Keratinocyte (primary cell): ENCODE measurements around the gene IFT88. TPM values are rescaled to one million over a fixed set of nuclear protein-coding genes. Genes with fewer than 3 reads are reported as not detected.

Source experiments
- DNase-seq: peaks from one replicate; pipeline ENCODE4 v3.0.0-alpha.2; 2011; ENCODE audit warnings: low read depth, missing footprints, low spot score
- FAIRE-seq: peaks from 2 replicates; lab custom pipeline; 2011; peaks lifted over from hg19 to GRCh38; lab: Jason Lieb, UNC
- H2AFZ ChIP-seq: 2 replicates; pipeline ENCODE4 v1.6.0; 2012; ENCODE audit warnings: low read length, control low read depth, inconsistent platforms; ENCODE audit not compliant: control insufficient read depth
- H3K27ac ChIP-seq: 2 replicates; pipeline ENCODE4 v1.5.1; 2011; ENCODE audit warnings: low read length; ENCODE audit not compliant: control insufficient read depth, insufficient read depth
- H3K27me3 ChIP-seq: 3 replicates; pipeline ENCODE4 v1.6.0; 2011; ENCODE audit warnings: low read length; ENCODE audit not compliant: control insufficient read depth, insufficient read depth; ENCODE audit errors: extremely low read depth
- H3K36me3 ChIP-seq, 2 experiments: 2 replicates in 1 of 2; 3 replicates in 1 of 2; pipeline ENCODE4 v1.5.1; 2011; ENCODE audit warnings: low read length in 2 of 2, mild to moderate bottlenecking in 1 of 2; ENCODE audit not compliant: control insufficient read depth in 2 of 2, insufficient read depth in 2 of 2; ENCODE audit errors: extremely low read depth in 1 of 2
- H3K4me1 ChIP-seq: 3 replicates; pipeline ENCODE4 v1.5.1; 2011; ENCODE audit warnings: low read length; ENCODE audit not compliant: control insufficient read depth, insufficient read depth; ENCODE audit errors: extremely low read depth
- H3K4me2 ChIP-seq: 3 replicates; pipeline ENCODE4 v1.6.0; 2011; ENCODE audit warnings: low read depth, low read length; ENCODE audit not compliant: control insufficient read depth, insufficient read depth; ENCODE audit errors: extremely low read depth
- H3K4me3 ChIP-seq, 3 experiments: fragments of 200-600 bp in 1 of 3; sonication (generic) in 1 of 3; 2 replicates in 2 of 3; 3 replicates in 1 of 3; pipeline ENCODE4 v1.5.1; 2011 to 2016; ENCODE audit warnings: low read length in 3 of 3, mild to moderate bottlenecking in 3 of 3, control low read depth in 2 of 3, inconsistent platforms in 1 of 3, low read depth in 1 of 3, mixed read lengths in 1 of 3, mixed run types in 1 of 3, moderate library complexity in 1 of 3; ENCODE audit not compliant: control insufficient read depth in 2 of 3, insufficient read depth in 2 of 3; ENCODE audit errors: extremely low read depth in 1 of 3
- H3K79me2 ChIP-seq: 2 replicates; pipeline ENCODE4 v1.6.0; 2012; ENCODE audit warnings: low read length; ENCODE audit not compliant: control insufficient read depth, insufficient read depth
- H3K9ac ChIP-seq: 3 replicates; pipeline ENCODE4 v1.6.0; 2011; ENCODE audit warnings: low read length; ENCODE audit not compliant: control insufficient read depth, insufficient read depth; ENCODE audit errors: extremely low read depth
- H3K9me1 ChIP-seq: 3 replicates; pipeline ENCODE4 v1.6.0; 2011; ENCODE audit warnings: low read length; ENCODE audit not compliant: control insufficient read depth, insufficient read depth; ENCODE audit errors: extremely low read depth
- H3K9me3 ChIP-seq: 2 replicates; pipeline ENCODE4 v1.5.1; 2012; ENCODE audit warnings: low read depth, low read length; ENCODE audit not compliant: control insufficient read depth
- H4K20me1 ChIP-seq: 3 replicates; pipeline ENCODE4 v1.6.0; 2011; ENCODE audit warnings: low read length; ENCODE audit not compliant: control insufficient read depth, insufficient read depth; ENCODE audit errors: extremely low read depth
- EZH2 ChIP-seq: IDR thresholded peaks from one replicate; pipeline ENCODE4 v1.6.1; 2012; ENCODE audit warnings: inconsistent platforms, mild to moderate bottlenecking, low read length, moderate library complexity
- dilution Hi-C: fragments of 300-500 bp; cut with MboI; formaldehyde crosslinking; loops from one replicate; pipeline ENCODE4 v1.7.0; 2020; ENCODE audit warnings: low sequenced_read_pairs; ENCODE audit not compliant: extremely low pct_ligation_motif_present
- polyA plus RNA-seq, 5 experiments: library from polyadenylated mRNA; depleted of rRNA in 3 of 5; stranded (reverse) in 3 of 5; stranded (forward) in 1 of 5; unstranded in 1 of 5; fragments of >200 nt; gene quantifications; 1 replicate in 1 of 5; 2 replicates in 3 of 5; 3 replicates in 1 of 5; pipeline versions ENCODE4 v1.2.1 to v1.2.3, GENCODE V29; 2011 to 2012; ENCODE audit warnings: missing spikeins in 2 of 5, low read depth in 1 of 5, low replicate concordance in 1 of 5
- small RNA-seq, 3 experiments: library from RNA; depleted of rRNA; stranded (forward); fragments of <200 nt; gene quantifications; one replicate each; pipeline ENCODE3, GENCODE V24; 2012; ENCODE audit warnings: low read depth in 3 of 3, low replicate concordance in 1 of 3; ENCODE audit not compliant: insufficient read length in 3 of 3
- TF ChIP-seq, protein P1 (sequence below), 3 experiments: IDR thresholded peaks in 1 of 3; conservative IDR thresholded peaks in 1 of 3; optimal IDR thresholded peaks in 1 of 3; 2 replicates in 2 of 3; 3 replicates in 1 of 3; pipeline versions ENCODE3 to v1.5.1; 2011; ENCODE audit warnings: low read length in 3 of 3, mild to moderate bottlenecking in 3 of 3, moderate library complexity in 2 of 3, control low read depth in 1 of 3, inconsistent platforms in 1 of 3; ENCODE audit not compliant: insufficient read depth in 2 of 3; ENCODE audit errors: extremely low read depth in 1 of 3

IFT88 gene
- polyA plus RNA-seq, 1 donor (not counting 4 experiments of a cell fraction or from before 2014, with no cell fraction given) = 9.5 TPM

- Histone ChIP-seq H3K27me3 (no peaks in the 10 kb centered on the region), H3K4me1 (no peaks in the 10 kb centered on the region), H3K9ac (no peak overlapping the region), H3K4me2 (no peak overlapping the region), H4K20me1 (no peaks in the 10 kb centered on the region), H3K9me1 (no peaks in the 10 kb centered on the region), H3K27ac (no peak overlapping the region), H2AFZ (no peak overlapping the region), H3K4me3 (no peak overlapping the region), H3K36me3 (no peaks in the 10 kb centered on the region), H3K79me2 (no peaks in the 10 kb centered on the region), H3K9me3 (no peaks in the 10 kb centered on the region)
- FAIRE-seq (peak; percentile 17), DNase-seq (no peak)
- dilution Hi-C loops = no loop called here
- TF ChIP-seq, protein P1, sequence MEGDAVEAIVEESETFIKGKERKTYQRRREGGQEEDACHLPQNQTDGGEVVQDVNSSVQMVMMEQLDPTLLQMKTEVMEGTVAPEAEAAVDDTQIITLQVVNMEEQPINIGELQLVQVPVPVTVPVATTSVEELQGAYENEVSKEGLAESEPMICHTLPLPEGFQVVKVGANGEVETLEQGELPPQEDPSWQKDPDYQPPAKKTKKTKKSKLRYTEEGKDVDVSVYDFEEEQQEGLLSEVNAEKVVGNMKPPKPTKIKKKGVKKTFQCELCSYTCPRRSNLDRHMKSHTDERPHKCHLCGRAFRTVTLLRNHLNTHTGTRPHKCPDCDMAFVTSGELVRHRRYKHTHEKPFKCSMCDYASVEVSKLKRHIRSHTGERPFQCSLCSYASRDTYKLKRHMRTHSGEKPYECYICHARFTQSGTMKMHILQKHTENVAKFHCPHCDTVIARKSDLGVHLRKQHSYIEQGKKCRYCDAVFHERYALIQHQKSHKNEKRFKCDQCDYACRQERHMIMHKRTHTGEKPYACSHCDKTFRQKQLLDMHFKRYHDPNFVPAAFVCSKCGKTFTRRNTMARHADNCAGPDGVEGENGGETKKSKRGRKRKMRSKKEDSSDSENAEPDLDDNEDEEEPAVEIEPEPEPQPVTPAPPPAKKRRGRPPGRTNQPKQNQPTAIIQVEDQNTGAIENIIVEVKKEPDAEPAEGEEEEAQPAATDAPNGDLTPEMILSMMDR (optimal IDR thresholded peaks at IDR 0.05 in 1 of 3, IDR thresholded peaks at IDR 0.05 in 1 of 3, conservative IDR thresholded peaks at IDR 0.05 in 1 of 3; ENCODE audit: extremely low read depth in 1 of 3, insufficient read depth in 2 of 3, low read length in 3 of 3) = no peak
- no peak for TF ChIP-seq EZH2
These were observed 171.7 kb downstream of the IFT88 start for GRCh38 chr13:20738616-20739015.

DNA sequence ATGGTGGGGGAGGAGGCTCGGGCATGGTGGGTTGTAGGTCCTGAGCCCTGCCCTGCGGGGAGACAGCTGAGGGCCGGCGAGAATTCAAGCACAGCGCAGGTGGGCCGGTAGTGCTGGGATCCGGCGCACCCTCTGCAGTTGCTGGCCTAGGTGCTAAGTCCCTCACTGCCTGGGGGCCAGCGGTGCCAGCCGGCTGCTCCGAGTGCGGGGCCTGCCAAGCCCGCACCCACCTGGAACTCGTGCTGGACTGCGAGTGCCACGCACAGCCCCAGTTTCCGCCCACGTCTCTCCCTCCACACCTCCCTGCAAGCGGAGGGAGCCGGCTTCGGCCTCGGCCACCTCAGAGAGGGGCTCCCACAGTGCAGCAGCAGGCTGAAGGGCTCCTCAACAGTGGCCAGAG, 173.1 kb downstream of the IFT88 start:
- H3K27me3 ChIP-seq = no peaks in the 10 kb centered on the region
- no peak for DNase-seq
- H3K9me3 ChIP-seq = no peaks in the 10 kb centered on the region
- H3K4me2 ChIP-seq = no peak overlapping the region
- H2AFZ ChIP-seq = no peak overlapping the region
- no peak for FAIRE-seq
- no peaks in the 10 kb centered on the region for H3K36me3 ChIP-seq
- H3K4me3 ChIP-seq = no peak overlapping the region
- no peak overlapping the region for H3K9ac ChIP-seq
- no peaks in the 10 kb centered on the region for H3K79me2 ChIP-seq
- no peaks in the 10 kb centered on the region for H4K20me1 ChIP-seq
- H3K9me1 ChIP-seq = no peaks in the 10 kb centered on the region
- dilution Hi-C loops = no loop called here
- H3K4me1 ChIP-seq = no peaks in the 10 kb centered on the region
- TF ChIP-seq, protein P1 (optimal IDR thresholded peaks at IDR 0.05 in 1 of 3, IDR thresholded peaks at IDR 0.05 in 1 of 3, conservative IDR thresholded peaks at IDR 0.05 in 1 of 3; ENCODE audit: extremely low read depth in 1 of 3, insufficient read depth in 2 of 3, low read length in 3 of 3) = no peak
- TF ChIP-seq EZH2 = no peak
- no peak overlapping the region for H3K27ac ChIP-seq

Small RNA genes lying within 50 kb of the gene (small RNA-seq; reads per million reads assigned to genes)
- 0 to 0.20 (median 0) reads per million in 3 experiments for gene RNU2-7P

Other genes with a start within 250 kb of the IFT88 start
- 27.2 to 30.9 TPM (median 27.6 TPM) in 3 replicates for gene CRYL1, start 41.3 kb upstream of the IFT88 start, polyA plus RNA-seq
- gene IL17D, start 136.5 kb downstream of the IFT88 start, polyA plus RNA-seq = 0.07 to 0.09 TPM (median 0.09 TPM) in 3 replicates
- 9.2 to 11.5 TPM (median 10.1 TPM) in 3 replicates for gene EEF1AKMT1, start 206.8 kb downstream of the IFT88 start, polyA plus RNA-seq